Gastrocnemius medialis (tissue), 4 donors: ENCODE results near the gene WDR17.

Experiments used
- CTCF ChIP-seq, 5 experiments: fragments of 450-650 bp in 3 of 5; fragments of 200-600 bp in 2 of 5; sonication (generic) in 2 of 5; IDR thresholded peaks in 4 of 5; conservative IDR thresholded peaks in 1 of 5; 1 replicate in 4 of 5; 2 replicates in 1 of 5; pipeline ENCODE4 v1.5.1; 2016 to 2019; ENCODE audit warnings: antibody characterized with exemption in 5 of 5, mild to moderate bottlenecking in 3 of 5, moderate library complexity in 3 of 5
- POLR2A ChIP-seq, 2 donors: fragments of 450-650 bp; IDR thresholded peaks; one replicate each; pipeline ENCODE4 v1.6.1; 2017; ENCODE audit warnings: antibody characterized with exemption in 2 of 2, mild to moderate bottlenecking in 2 of 2, moderate library complexity in 2 of 2

- TF ChIP-seq CTCF (IDR thresholded peaks at IDR 0.05 in 4 of 5, conservative IDR thresholded peaks at IDR 0.05 in 1 of 5), result no peak
- TF ChIP-seq POLR2A (IDR thresholded peaks at IDR 0.05), result no peak
These were observed 42.1 kb downstream of the WDR17 start for GRCh38 chr4:176107695-176108094.
